Thyroid gland (tissue), 4 donors: Measurements from ENCODE around the gene C1orf216. TPM values are rescaled to one million over a fixed set of nuclear protein-coding genes. Genes with fewer than 3 reads are reported as not detected.

Experiments used
- DNase-seq, 2 donors: peaks; one replicate each; pipeline ENCODE4 v3.0.0-alpha.2; 2019
- H3K27ac ChIP-seq, 3 donors: fragments of 200-600 bp; sonication (generic); 1 replicate in 2 of 3; 2 replicates in 1 of 3; pipeline ENCODE4 v1.5.1; 2016 to 2019; ENCODE audit warnings: mild to moderate bottlenecking in 1 of 3, moderate library complexity in 1 of 3
- H3K27me3 ChIP-seq: fragments of 200-600 bp; sonication (generic); one replicate; pipeline ENCODE4 v1.5.1; 2019
- H3K36me3 ChIP-seq, 2 donors: fragments of 200-600 bp; sonication (generic); one replicate each; pipeline ENCODE4 v1.5.1; 2016 to 2019
- H3K4me1 ChIP-seq, 2 donors: fragments of 200-600 bp; sonication (generic); one replicate each; pipeline ENCODE4 v1.5.1; 2017 to 2019
- H3K4me3 ChIP-seq, 3 donors: fragments of 200-600 bp; sonication (generic); replicated peaks in 1 of 3; 1 replicate in 2 of 3; 2 replicates in 1 of 3; pipeline ENCODE4 v1.5.1; 2016; ENCODE audit warnings: mild to moderate bottlenecking in 1 of 3
- H3K9me3 ChIP-seq: fragments of 200-600 bp; sonication (generic); one replicate; pipeline ENCODE4 v1.5.1; 2017
- CTCF ChIP-seq, 6 experiments: fragments of 200-600 bp in 3 of 6; fragments of 450-650 bp in 3 of 6; sonication (generic) in 3 of 6; IDR thresholded peaks; one replicate each; pipeline ENCODE4 v1.5.1; 2016 to 2019; ENCODE audit warnings: antibody characterized with exemption in 6 of 6, mild to moderate bottlenecking in 2 of 6, inconsistent platforms in 1 of 6, moderate library complexity in 1 of 6
- POLR2A ChIP-seq, 2 donors: fragments of 450-650 bp; IDR thresholded peaks; one replicate each; pipeline ENCODE4 v1.6.1; 2017; ENCODE audit warnings: antibody characterized with exemption in 2 of 2, mild to moderate bottlenecking in 2 of 2, moderate library complexity in 1 of 2
- WGBS, 2 donors: methylation state at CpG; one replicate each; pipeline ENCODE4 v1.1.5; 2017; 5-methylcytosine and 5-hydroxymethylcytosine counted together
- intact Hi-C: fragments of 100-400 bp; cut with DNase I; formaldehyde crosslinking; loops from one replicate; pipeline ENCODE4 v1.15.1; 2023
- total RNA-seq, 4 donors: library from RNA; depleted of rRNA; stranded (reverse); fragments of >200 nt; gene quantifications; one replicate each; pipeline ENCODE4 v1.2.3, GENCODE V29; 2016

C1orf216 gene
- total RNA-seq, 4 donors from 2014 or later, result 8.0 to 9.9 (median 8.4) TPM

- no peak for DNase-seq
- H3K4me1 ChIP-seq, result peaks cover 0 to 12% of the 10 kb centered on the region in 2 donors
- TF ChIP-seq CTCF (IDR thresholded peaks at IDR 0.05) (no peak), POLR2A (IDR thresholded peaks at IDR 0.05) (no peak)
- no peak overlapping the region for H3K27ac ChIP-seq
- no peaks in the 10 kb centered on the region for H3K27me3 ChIP-seq
- 89 to 91% methylated on average over 5 of the region's 5 CpGs for WGBS, 2 donors
- H3K4me3 ChIP-seq, result no peak overlapping the region
- intact Hi-C loops, result no loop called here
- H3K36me3 ChIP-seq, result no peaks in the 10 kb centered on the region
- no peaks in the 10 kb centered on the region for H3K9me3 ChIP-seq
Observed at GRCh38 chr1:35688161-35688560, 30.5 kb downstream of the C1orf216 start.

GRCh38 chr1:35683012-35683411 lies 35.7 kb downstream of the C1orf216 start:
- H3K27me3 ChIP-seq, result no peaks in the 10 kb centered on the region
- H3K9me3 ChIP-seq, result no peaks in the 10 kb centered on the region
- no peak for TF ChIP-seq POLR2A (IDR thresholded peaks at IDR 0.05)
- TF ChIP-seq CTCF (IDR thresholded peaks at IDR 0.05), result no peak
- H3K36me3 ChIP-seq, result no peaks in the 10 kb centered on the region
- no peaks in the 10 kb centered on the region for H3K4me1 ChIP-seq
- no peak overlapping the region for H3K27ac ChIP-seq
- no peak for DNase-seq
- intact Hi-C loops, result no loop called here
- no peak overlapping the region for H3K4me3 ChIP-seq
- WGBS, 2 donors, result 66 to 71% methylated on average over 5 of the region's 5 CpGs

- no peaks in the 10 kb centered on the region for H3K4me1 ChIP-seq
- H3K27ac ChIP-seq, result no peak overlapping the region
- no peak overlapping the region for H3K4me3 ChIP-seq
- TF ChIP-seq CTCF (IDR thresholded peaks at IDR 0.05) (no peak), POLR2A (IDR thresholded peaks at IDR 0.05) (no peak)
- H3K36me3 ChIP-seq, result no peaks in the 10 kb centered on the region
- no peak for DNase-seq
- H3K9me3 ChIP-seq, result no peaks in the 10 kb centered on the region
- intact Hi-C loops, result no loop called here
- 91 to 97% methylated on average over 3 of the region's 3 CpGs for WGBS, 2 donors
- no peaks in the 10 kb centered on the region for H3K27me3 ChIP-seq
Observed at GRCh38 chr1:35680271-35680670, 38.4 kb downstream of the C1orf216 start.

- Histone ChIP-seq H3K27me3 (no peaks in the 10 kb centered on the region), H3K4me1 (no peaks in the 10 kb centered on the region), H3K9me3 (no peaks in the 10 kb centered on the region), H3K27ac (no peak overlapping the region), H3K36me3 (no peaks in the 10 kb centered on the region), H3K4me3 (no peak overlapping the region)
- intact Hi-C loops, result no loop called here
- TF ChIP-seq POLR2A (IDR thresholded peaks at IDR 0.05), result no peak
- TF ChIP-seq CTCF (IDR thresholded peaks at IDR 0.05), result no peak
- WGBS, 2 donors, result 90 to 96% methylated on average over 1 of the region's 1 CpG
- DNase-seq, result no peak
Observed at GRCh38 chr1:35675773-35676172, 42.9 kb downstream of the C1orf216 start.

- no peaks in the 10 kb centered on the region for H3K9me3 ChIP-seq
- no peaks in the 10 kb centered on the region for H3K36me3 ChIP-seq
- no peak for TF ChIP-seq POLR2A (IDR thresholded peaks at IDR 0.05)
- no peak for TF ChIP-seq CTCF (IDR thresholded peaks at IDR 0.05)
- H3K27me3 ChIP-seq, result no peaks in the 10 kb centered on the region
- DNase-seq, result no peak
- intact Hi-C loops, result no loop called here
- 87 to 91% methylated on average over 5 of the region's 5 CpGs for WGBS, 2 donors
- no peaks in the 10 kb centered on the region for H3K4me1 ChIP-seq
- H3K4me3 ChIP-seq, result no peak overlapping the region
- H3K27ac ChIP-seq, result no peak overlapping the region
Observed at GRCh38 chr1:35674111-35674510, 44.6 kb downstream of the C1orf216 start.
